Gastroesophageal sphincter (tissue), 3 donors: ENCODE data around the gene LRRTM1.

Experiments
- EP300 ChIP-seq: sonication (generic); formaldehyde crosslinking; IDR thresholded peaks from one replicate; pipeline ENCODE4 v1.6.1; 2017; ENCODE audit warnings: antibody characterized with exemption, mild to moderate bottlenecking
- POLR2A ChIP-seq, 2 donors: fragments of 450-650 bp; IDR thresholded peaks; one replicate each; pipeline ENCODE4 v1.6.1; 2017; ENCODE audit warnings: antibody characterized with exemption in 2 of 2, mild to moderate bottlenecking in 2 of 2, moderate library complexity in 1 of 2
- POLR2AphosphoS5 ChIP-seq: sonication (generic); formaldehyde crosslinking; IDR thresholded peaks from one replicate; pipeline ENCODE4 v1.6.1; 2017; ENCODE audit warnings: antibody characterized with exemption
- TF ChIP-seq, protein P1 (sequence below), 4 experiments: fragments of 200-600 bp in 2 of 4; fragments of 450-650 bp in 2 of 4; sonication (generic) in 1 of 4; IDR thresholded peaks; one replicate each; pipeline ENCODE4 v1.5.1; 2017 to 2019; ENCODE audit warnings: antibody characterized with exemption in 4 of 4, mild to moderate bottlenecking in 2 of 4, moderate library complexity in 2 of 4

DNA sequence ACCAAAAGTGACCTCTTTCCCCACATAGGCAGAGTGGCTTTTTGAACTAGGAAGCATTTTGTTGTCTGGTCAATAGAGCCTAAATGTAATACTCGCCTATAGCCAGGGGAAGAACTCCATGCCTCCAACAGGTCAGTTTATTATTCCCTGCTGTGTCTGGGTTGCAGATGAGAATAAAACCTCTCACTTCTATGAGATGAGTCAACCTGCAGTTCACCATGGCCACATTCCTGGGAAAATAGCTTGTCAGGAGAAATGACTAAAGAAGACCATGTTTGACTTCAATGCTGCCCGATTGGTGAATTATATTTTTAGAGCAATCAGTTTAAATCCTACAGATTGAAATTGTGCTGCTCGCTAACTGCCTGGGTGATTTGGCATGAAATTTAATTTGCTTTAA is 46.7 kb upstream of the LRRTM1 start:
- TF ChIP-seq, protein P1, sequence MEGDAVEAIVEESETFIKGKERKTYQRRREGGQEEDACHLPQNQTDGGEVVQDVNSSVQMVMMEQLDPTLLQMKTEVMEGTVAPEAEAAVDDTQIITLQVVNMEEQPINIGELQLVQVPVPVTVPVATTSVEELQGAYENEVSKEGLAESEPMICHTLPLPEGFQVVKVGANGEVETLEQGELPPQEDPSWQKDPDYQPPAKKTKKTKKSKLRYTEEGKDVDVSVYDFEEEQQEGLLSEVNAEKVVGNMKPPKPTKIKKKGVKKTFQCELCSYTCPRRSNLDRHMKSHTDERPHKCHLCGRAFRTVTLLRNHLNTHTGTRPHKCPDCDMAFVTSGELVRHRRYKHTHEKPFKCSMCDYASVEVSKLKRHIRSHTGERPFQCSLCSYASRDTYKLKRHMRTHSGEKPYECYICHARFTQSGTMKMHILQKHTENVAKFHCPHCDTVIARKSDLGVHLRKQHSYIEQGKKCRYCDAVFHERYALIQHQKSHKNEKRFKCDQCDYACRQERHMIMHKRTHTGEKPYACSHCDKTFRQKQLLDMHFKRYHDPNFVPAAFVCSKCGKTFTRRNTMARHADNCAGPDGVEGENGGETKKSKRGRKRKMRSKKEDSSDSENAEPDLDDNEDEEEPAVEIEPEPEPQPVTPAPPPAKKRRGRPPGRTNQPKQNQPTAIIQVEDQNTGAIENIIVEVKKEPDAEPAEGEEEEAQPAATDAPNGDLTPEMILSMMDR (IDR thresholded peaks at IDR 0.05): no peak
- no peak for TF ChIP-seq POLR2AphosphoS5
- TF ChIP-seq POLR2A (IDR thresholded peaks at IDR 0.05): no peak
- no peak for TF ChIP-seq EP300
